NCI-H748 treated with DMSO at 0.1 percent for 48 hours (cell line): Measurements from ENCODE around the gene BABAM2.

Experiments used
- DNase-seq: peaks from one replicate; lab custom pipeline; 2025; lab: John Stamatoyannopoulos, UW

Gene BABAM2

DNA sequence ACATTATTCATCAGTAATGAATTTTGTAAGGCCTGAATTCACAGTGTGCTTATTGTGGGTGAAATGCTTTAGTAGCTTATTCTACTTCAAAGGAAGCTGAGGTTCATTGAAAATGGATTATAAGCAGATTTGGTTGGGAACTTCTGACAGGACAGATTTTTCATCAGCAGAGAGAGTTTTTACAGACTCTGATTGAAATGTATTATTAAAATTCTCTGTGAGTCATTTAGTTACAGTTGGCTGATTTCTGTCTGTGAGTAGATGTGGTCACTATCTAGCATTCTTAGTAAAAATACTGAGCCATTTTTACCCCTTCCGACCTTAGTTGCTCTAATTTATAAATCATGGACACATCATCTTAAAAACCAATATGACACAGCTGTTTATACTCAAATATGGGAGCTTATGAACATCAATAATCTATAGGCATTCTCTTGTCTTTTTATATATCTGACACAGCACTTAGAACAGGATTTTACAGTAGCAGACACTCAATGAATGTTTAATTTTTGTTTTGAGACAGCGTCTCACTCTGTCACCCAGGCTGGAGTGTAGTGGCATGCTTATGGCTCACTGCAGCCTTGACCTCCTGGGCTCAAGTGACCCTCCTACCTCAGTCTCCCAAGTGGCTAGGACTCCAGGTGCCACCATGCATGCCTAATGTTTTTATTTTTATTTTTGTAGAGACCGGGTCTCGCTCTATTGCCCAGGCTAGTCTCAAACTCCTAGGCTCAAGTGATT is 239.6 kb downstream of the BABAM2 start:
- no peak for DNase-seq

- DNase-seq, result no peak
Observed at GRCh38 chr2:28133778-28134177, 243.2 kb downstream of the BABAM2 start.

- no peak for DNase-seq
Observed at GRCh38 chr2:28134262-28134812, 243.8 kb downstream of the BABAM2 start.

DNA sequence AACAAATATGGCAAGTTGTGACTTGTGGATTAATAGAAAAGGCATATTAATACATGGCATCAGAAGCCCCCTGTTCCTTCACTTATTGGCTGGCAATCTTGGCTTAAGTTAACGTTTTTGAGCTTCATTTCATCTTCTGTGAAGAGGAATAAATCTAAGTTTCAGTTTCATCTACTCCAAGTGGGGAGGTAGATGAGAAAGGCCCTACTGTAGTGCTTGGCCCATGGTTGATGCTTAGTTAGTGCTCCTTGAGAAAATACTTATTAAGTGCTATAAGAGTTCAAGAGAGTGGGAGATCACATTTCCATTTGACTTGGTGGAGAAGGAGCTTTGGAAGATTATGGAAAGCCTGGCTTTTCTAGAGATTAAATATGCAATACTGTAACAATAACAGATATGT is 244.3 kb downstream of the BABAM2 start:
- no peak for DNase-seq

- DNase-seq, result no peak
Observed at GRCh38 chr2:28135324-28135723, 244.8 kb downstream of the BABAM2 start.

DNA sequence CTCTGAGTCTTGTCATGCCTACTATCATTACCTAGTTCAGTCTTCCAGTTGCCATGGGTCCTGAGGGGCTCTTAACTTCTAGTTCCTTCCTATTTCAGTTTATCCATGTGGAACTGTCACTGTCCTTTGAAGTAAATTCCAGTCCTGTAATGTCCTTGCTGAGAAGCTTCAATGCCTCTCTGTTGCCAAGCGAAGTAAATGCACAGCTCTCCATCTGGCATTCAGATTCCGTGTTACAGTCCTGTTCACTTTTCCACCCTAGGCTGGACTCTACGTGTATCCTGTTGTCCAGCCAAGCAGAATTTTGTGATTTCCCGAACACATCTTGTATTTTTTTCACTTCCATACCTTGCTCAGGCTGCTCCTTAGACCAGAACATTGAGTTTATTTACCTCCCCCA is 245.3 kb downstream of the BABAM2 start:
- DNase-seq, result no peak

DNA sequence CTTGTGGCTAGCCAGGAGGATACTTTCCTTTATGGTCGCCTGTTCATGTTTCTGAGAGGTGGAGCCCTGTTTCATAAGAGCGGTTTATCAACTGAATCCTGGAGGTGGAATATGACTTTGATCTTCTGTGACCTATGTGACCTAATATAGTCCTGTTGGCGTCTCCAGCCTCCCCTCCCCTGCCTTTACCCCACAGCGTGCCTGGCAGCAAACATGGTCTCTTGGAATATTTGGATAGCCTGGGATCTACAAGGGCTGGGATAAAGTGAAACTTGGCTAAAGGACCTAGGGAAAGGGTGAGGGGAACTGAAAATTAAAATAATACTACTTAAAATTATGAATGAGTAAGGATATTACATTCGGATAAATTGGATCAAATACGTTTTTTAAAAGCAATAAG is 246.0 kb downstream of the BABAM2 start:
- DNase-seq, result no peak

- no peak for DNase-seq
Observed at GRCh38 chr2:28137221-28137620, 246.7 kb downstream of the BABAM2 start.

GRCh38 chr2:28142386-28142785 is 251.9 kb downstream of the BABAM2 start:
- DNase-seq, result no peak

- no peak for DNase-seq
Observed at GRCh38 chr2:28148000-28148399, 257.5 kb downstream of the BABAM2 start.

DNA sequence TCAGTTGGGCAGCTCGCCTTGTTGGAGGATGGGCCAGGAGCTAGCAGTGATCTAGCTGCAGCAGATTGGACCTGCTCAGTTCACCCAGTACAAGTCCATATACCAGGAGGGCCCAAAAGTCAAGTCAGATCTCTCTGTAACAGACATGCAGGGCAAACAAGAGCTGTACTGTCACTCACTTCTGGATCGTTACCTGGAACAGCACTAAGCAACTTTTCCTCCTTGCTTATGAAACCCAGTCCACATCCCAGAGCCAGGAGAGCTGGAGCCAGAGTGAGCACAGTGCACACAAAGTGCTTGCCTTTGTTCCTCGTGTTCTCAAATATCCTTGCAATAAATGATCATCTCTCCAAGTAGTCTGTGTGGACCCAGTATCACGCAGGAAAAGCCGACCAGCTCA is 258.0 kb downstream of the BABAM2 start:
- DNase-seq, result no peak

DNA sequence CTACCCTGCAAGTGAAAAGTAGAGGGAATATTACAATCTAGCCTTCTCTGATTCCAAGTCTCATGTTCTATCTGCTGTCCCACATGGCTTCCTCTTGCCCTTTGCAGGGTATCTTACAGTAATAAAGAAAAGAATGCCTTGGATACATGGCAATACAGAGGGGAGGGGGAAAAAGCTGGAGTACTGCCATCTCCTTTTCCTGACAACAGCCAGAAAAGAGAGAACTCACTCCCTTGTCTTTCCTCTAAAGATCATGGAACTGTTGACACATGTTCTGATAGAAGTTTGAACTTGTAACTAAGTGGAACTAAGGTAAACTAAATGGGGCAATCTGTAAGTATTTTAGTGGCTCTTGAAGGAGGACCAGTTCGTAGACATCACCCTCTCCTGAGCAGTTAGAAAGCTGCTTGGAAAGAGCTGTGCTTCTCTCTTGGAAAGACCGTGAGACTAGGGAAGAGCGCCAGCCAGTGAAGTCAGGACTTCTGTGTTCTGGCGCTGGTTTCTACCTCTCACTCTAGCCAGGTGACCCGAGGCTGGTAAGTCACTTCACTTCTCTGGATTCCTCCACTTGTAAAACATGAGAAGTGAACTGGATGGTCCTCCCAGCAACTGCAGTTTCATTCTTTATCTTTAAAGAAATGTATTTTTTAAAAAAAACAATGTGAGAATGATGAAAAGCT is 259.8 kb downstream of the BABAM2 start:
- no peak for DNase-seq

GRCh38 chr2:28150994-28151393 is 260.5 kb downstream of the BABAM2 start:
- no peak for DNase-seq

- no peak for DNase-seq
Observed at GRCh38 chr2:28152585-28153280, 262.2 kb downstream of the BABAM2 start.

DNA sequence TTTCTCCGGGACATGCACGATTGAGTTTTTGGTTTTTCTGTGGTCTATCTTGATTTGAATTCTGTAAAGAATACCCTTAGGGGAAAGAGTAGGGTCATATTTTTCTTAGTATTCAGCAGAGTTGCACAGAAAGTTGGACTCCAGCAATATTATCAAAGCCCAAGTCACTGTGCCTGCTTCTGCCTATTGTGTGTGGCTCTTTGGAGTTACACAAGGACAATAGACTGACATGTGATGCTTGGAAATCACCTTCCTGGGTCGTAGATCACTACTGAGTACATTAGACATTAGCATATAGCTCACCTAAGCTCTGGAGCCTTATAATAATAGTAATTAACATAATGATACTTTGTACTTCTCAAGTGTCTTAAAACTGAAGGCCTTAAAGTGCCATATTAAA is 263.3 kb downstream of the BABAM2 start:
- no peak for DNase-seq

DNA sequence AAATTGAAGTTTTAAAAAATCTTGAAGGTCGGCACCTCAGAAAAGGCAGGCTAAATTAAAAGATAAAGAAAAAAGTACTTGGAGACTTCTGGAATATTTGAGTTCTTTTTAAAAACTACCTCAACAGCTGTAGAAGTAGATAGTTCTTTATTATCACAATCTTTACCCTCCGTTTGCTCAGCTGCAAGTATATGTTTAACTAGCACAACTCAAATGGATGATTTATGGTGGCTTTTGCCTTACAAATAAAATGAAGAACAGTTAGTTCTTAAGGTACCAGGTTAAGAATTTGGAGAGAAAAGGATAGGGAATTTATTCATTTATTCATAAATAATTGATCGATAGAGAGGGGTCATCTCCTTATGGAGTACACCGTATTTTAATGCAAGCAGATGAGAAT is 264.6 kb downstream of the BABAM2 start:
- DNase-seq, result peak; percentile 40

DNA sequence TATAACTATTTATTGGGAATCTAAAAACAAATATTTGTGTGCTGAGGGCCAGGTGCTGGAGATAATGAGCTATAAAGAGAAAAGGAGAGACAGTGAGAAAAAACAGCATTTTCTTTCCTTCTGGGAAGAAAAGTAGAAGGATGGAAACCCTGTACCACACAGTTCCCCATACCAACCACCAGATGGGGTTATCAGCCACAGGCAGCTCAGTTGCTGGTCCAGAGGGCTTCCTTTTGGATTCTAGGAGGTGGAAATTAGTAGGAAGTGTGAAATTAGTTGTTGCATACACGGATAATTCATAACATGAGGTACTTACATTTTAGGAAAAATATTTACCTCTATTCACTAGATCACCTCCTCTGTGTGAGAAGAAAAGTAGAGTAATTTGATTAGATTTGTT is 265.1 kb downstream of the BABAM2 start:
- peak; percentile 36 for DNase-seq

- no peak for DNase-seq
Observed at GRCh38 chr2:28158791-28159190, 268.3 kb downstream of the BABAM2 start.

GRCh38 chr2:28160986-28161425 is 270.5 kb downstream of the BABAM2 start:
- no peak for DNase-seq

DNA sequence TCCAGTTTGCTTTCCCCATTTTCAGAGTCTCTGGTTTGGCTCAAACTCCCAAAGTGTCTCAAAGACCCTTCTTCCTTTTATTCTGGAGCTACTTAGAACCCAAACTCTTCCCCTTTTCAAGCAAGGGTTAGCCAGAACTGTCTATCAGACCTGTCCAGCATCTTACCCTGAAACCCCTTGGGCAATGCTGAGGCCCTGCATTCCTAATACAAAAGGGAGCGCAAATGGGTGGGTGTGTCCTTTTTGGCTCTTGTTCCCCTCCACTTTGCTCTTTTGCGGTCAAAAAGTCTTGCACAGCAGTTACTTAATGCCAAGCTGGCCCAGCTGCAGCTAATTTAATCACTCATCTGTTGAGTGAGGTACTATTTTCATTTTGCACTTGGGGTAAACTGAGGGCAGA is 270.9 kb downstream of the BABAM2 start:
- no peak for DNase-seq

DNA sequence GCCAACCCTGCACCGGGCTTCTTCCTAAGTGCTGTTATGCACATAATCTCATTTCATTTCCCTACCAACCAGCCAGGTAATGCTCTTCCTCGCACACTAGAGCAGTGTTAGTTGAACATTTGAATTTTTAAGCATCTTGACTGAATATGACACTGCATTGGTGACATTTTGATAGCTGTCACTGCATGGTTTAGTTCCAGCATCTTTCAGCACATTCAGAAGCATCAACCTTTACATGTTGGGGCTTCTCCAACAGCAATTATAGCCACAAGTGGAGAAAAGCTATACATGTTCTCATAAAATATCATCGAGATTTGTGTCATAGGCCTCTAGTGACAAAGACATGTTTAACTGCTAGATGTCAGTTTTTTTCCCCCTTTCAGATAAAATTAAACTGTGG is 272.0 kb downstream of the BABAM2 start:
- DNase-seq, result no peak

DNA sequence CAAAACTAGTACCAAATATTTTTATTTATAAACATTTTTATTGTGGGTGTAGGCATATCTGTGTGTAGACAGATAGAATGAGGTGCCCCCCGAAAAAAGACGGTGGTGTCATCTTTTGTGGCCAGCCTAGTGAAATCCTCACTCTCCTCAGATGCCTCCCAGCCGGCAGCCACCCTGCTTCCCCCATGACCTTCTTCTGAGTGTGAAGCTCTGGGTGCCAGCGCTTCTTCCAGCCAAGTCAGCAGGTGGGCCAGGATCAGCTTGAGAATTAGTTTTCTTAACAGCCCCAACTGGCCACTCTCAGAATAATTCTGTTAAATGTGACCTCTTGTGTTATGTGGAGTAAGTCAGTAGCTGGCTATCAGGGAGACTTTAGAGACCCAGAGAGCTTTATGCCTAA is 272.5 kb downstream of the BABAM2 start:
- DNase-seq, result no peak
